K562 (cell line): Measurements from ENCODE around the gene ZNF385C. TPM values are rescaled to one million over a fixed set of nuclear protein-coding genes. Genes with fewer than 3 reads are reported as not detected.

Experiments
- ATAC-seq: fragments of 200-7000 bp; cut with Tn5 transposase; 3 replicates; pipeline ENCODE4 v1.9.1; 2020; ENCODE audit warnings: moderate library complexity
- BruUV-seq: library from RNA; stranded (reverse); fragments of 400-500 nt; replicated peaks from 2 replicates; lab custom pipeline; 2021; lab: Mats Ljungman, UMichigan
- CTCF ChIA-PET: fragments of 300-600 bp; formaldehyde crosslinking; extraction: SDS; loops from one replicate; lab custom pipeline; 2021; ENCODE audit warnings: low intra/inter-chr PET ratio; lab: Yijun Ruan, JAX
- POLR2A ChIA-PET: fragments of 300-600, 350-650 bp; sonication (Branson Sonifier 250); formaldehyde crosslinking; extraction: SDS; loops from one replicate; lab custom pipeline; 2021; ENCODE audit warnings: antibody characterized with exemption, inconsistent platforms; lab: Yijun Ruan, JAX
- DNase-seq, 4 experiments: peaks; one replicate each; pipeline versions ENCODE4 v3.0.0 to v3.0.0-alpha.2; 2011 to 2018; ENCODE audit warnings: low spot score in 3 of 4, mixed read lengths in 3 of 4; ENCODE audit errors: extremely low read depth in 1 of 4
- FAIRE-seq: peaks from 2 replicates; lab custom pipeline; 2011; peaks lifted over from hg19 to GRCh38; lab: Jason Lieb, UNC
- H2AFZ ChIP-seq: 2 replicates; pipeline ENCODE4 v1.6.0; 2011; ENCODE audit warnings: low read depth, low read length, control low read depth, inconsistent platforms
- H3K27ac ChIP-seq: fragments of 200-600 bp; 3 replicates; pipeline ENCODE4 v1.8.0; 2011; ENCODE audit warnings: low read depth, mild to moderate bottlenecking, control low read depth, inconsistent platforms, low read length, moderate library complexity, mixed read lengths; ENCODE audit errors: extremely low read depth
- H3K27me3 ChIP-seq, 2 experiments: fragments of 300-600 bp in 1 of 2; 2 replicates in 1 of 2; 3 replicates in 1 of 2; pipeline versions ENCODE4 v1.6.0 to v1.8.0; 2011; ENCODE audit warnings: inconsistent platforms in 2 of 2, low read length in 2 of 2, mild to moderate bottlenecking in 1 of 2, mixed read lengths in 1 of 2, moderate library complexity in 1 of 2; ENCODE audit not compliant: control insufficient read depth in 2 of 2, insufficient read depth in 2 of 2
- H3K36me3 ChIP-seq: fragments of 300-600 bp; 3 replicates; pipeline ENCODE4 v1.8.0; 2011; ENCODE audit warnings: mild to moderate bottlenecking, low read length, inconsistent platforms; ENCODE audit not compliant: control insufficient read depth, insufficient read depth
- H3K4me1 ChIP-seq, 2 experiments: fragments of 200-600 bp in 1 of 2; replicated peaks in 1 of 2; 2 replicates in 1 of 2; 3 replicates in 1 of 2; pipeline versions ENCODE4 v1.5.1 to v1.8.0; 2011; ENCODE audit warnings: inconsistent platforms in 2 of 2, low read length in 2 of 2, mild to moderate bottlenecking in 1 of 2, mixed read lengths in 1 of 2, moderate library complexity in 1 of 2; ENCODE audit not compliant: control insufficient read depth in 2 of 2, insufficient read depth in 2 of 2
- H3K4me2 ChIP-seq: 2 replicates; pipeline ENCODE4 v1.6.1; 2011; ENCODE audit warnings: low read length, control low read depth, inconsistent platforms, mixed read lengths; ENCODE audit not compliant: insufficient read depth
- H3K4me3 ChIP-seq: fragments of 200-600 bp; sonication (generic), shearing (Covaris generic); 2 replicates; pipeline ENCODE4 v1.5.1; 2016; ENCODE audit warnings: control low read depth, inconsistent platforms
- H3K79me2 ChIP-seq: fragments of 200-600 bp; 3 replicates; pipeline ENCODE4 v1.8.0; 2011; ENCODE audit warnings: low read length, inconsistent platforms; ENCODE audit not compliant: control insufficient read depth, insufficient read depth
- H3K9ac ChIP-seq, 2 experiments: 2 replicates each; pipeline versions ENCODE4 v1.6.0 to v1.6.1; 2011; ENCODE audit warnings: low read depth in 2 of 2, low read length in 2 of 2, control low read depth in 1 of 2, inconsistent platforms in 1 of 2, mild to moderate bottlenecking in 1 of 2, mixed read lengths in 1 of 2; ENCODE audit not compliant: insufficient read depth in 1 of 2
- H3K9me1 ChIP-seq: one replicate; pipeline ENCODE4 v1.6.0; 2011; ENCODE audit warnings: inconsistent platforms, mild to moderate bottlenecking, low read length, moderate library complexity; ENCODE audit not compliant: control insufficient read depth, insufficient read depth
- H3K9me3 ChIP-seq: replicated peaks from 2 replicates; pipeline ENCODE4 v1.5.1; 2011; ENCODE audit warnings: low read depth, low read length, inconsistent platforms; ENCODE audit not compliant: control insufficient read depth, insufficient read depth
- H4K20me1 ChIP-seq: replicated peaks from 2 replicates; pipeline ENCODE4 v1.6.1; 2011; ENCODE audit warnings: low read length, inconsistent platforms, mixed read lengths; ENCODE audit not compliant: control insufficient read depth, insufficient read depth
- CHD2 ChIP-seq: IDR thresholded peaks from 2 replicates; pipeline ENCODE4 v1.6.1; 2011; ENCODE audit warnings: low read depth, low read length
- DEAF1 ChIP-seq: fragments of 450-650 bp; formaldehyde crosslinking; IDR thresholded peaks from 2 replicates; pipeline ENCODE4 v1.4.0; 2020; ENCODE audit warnings: mild to moderate bottlenecking, moderate library complexity
- EWSR1 ChIP-seq: fragments of 450-650 bp; IDR thresholded peaks from 2 replicates; pipeline ENCODE4 v1.6.1; 2018; ENCODE audit warnings: borderline replicate concordance, mild to moderate bottlenecking, low read depth, moderate library complexity; ENCODE audit not compliant: partially characterized antibody
- FIP1L1 ChIP-seq: fragments of 200-400 bp; formaldehyde crosslinking; IDR thresholded peaks from 2 replicates; pipeline ENCODE4 v1.6.1; 2018; ENCODE audit warnings: mild to moderate bottlenecking, low read depth, low read length; ENCODE audit not compliant: poor library complexity, severe bottlenecking
- GABPA ChIP-seq: fragments of 200-800 bp; sonication (Bioruptor generic); conservative IDR thresholded peaks from 2 replicates; pipeline ENCODE4 v1.6.1; 2016; ENCODE audit warnings: low read depth, missing genetic modification characterization, missing compliant biosample characterization
- HDGF ChIP-seq: fragments of 450-650 bp; IDR thresholded peaks from 2 replicates; pipeline ENCODE4 v1.6.1; 2016
- JUNB ChIP-seq: fragments of 450-650 bp; formaldehyde crosslinking; conservative IDR thresholded peaks from 2 replicates; pipeline ENCODE4 v1.4.0; 2020; ENCODE audit warnings: mild to moderate bottlenecking
- NFIC ChIP-seq: fragments of 450-650 bp; IDR thresholded peaks from 2 replicates; pipeline ENCODE4 v1.6.1; 2017; ENCODE audit warnings: mild to moderate bottlenecking, inconsistent platforms
- PRDM10 ChIP-seq: fragments of 450-650 bp; IDR thresholded peaks from 2 replicates; pipeline ENCODE4 v1.6.1; 2018; ENCODE audit not compliant: partially characterized antibody
- USF1 ChIP-seq: sonication (generic); formaldehyde crosslinking; IDR thresholded peaks from 2 replicates; pipeline ENCODE4 v1.9.0; 2022; ENCODE audit warnings: mild to moderate bottlenecking, missing genetic modification reagents
- WGBS: fragments of 100-300 bp; shearing (Covaris generic); methylation state at CpG from one replicate; pipeline ENCODE4 v1.1.6; 2016; ENCODE audit warnings: low coverage, mixed read lengths; ENCODE audit not compliant: insufficient coverage; ENCODE audit errors: missing lambda C conversion rate; 5-methylcytosine and 5-hydroxymethylcytosine counted together
- in situ Hi-C: fragments of 300-500 bp; cut with MboI; formaldehyde crosslinking; loops from 4 replicates; pipeline ENCODE4 v1.15.0; 2018; ENCODE audit warnings: inconsistent platforms, mixed read lengths
- intact Hi-C: fragments of 100-400 bp; cut with micrococcal nuclease; formaldehyde crosslinking; loops from 2 replicates; pipeline ENCODE4 v1.14.2; 2022
- polyA plus RNA-seq, 8 experiments: library from polyadenylated mRNA; depleted of rRNA in 4 of 8; stranded (reverse) in 5 of 8; unstranded in 3 of 8; fragments of >200 nt; fragmentation: Nextera tagmentation in 2 of 8; fragmentation: Illumina TruSeq in 1 of 8; extraction: Ambion mirVana in 2 of 8; extraction: Trizol in 1 of 8; gene quantifications; 2 replicates each; pipeline versions ENCODE4 v1.2.1 to v1.2.3, GENCODE V29; 2011 to 2014; ENCODE audit warnings: inconsistent platforms in 1 of 8, missing spikeins in 1 of 8
- total RNA-seq, 7 experiments: library from RNA; depleted of rRNA in 6 of 7; stranded (reverse); fragments of >200 nt in 6 of 7; fragmentation: Illumina TruSeq in 2 of 7; extraction: Trizol in 2 of 7; gene quantifications; 2 replicates each; pipeline versions ENCODE4 v1.2.1 to v1.2.3, GENCODE V29; 2011 to 2021; ENCODE audit warnings: low replicate concordance in 1 of 7
- TF ChIP-seq, protein P1 (sequence below): fragments of 450-650 bp; formaldehyde crosslinking; IDR thresholded peaks from 2 replicates; pipeline ENCODE4 v1.4.0; 2022; ENCODE audit warnings: missing genetic modification characterization

The ZNF385C gene
- total and polyA plus RNA-seq, 9 of the 15 experiments (the other 6 are each of a cell fraction or from before 2014, with no cell fraction given) = 0.03 to 0.35 (median 0.18) TPM; not detected in 1

DNA sequence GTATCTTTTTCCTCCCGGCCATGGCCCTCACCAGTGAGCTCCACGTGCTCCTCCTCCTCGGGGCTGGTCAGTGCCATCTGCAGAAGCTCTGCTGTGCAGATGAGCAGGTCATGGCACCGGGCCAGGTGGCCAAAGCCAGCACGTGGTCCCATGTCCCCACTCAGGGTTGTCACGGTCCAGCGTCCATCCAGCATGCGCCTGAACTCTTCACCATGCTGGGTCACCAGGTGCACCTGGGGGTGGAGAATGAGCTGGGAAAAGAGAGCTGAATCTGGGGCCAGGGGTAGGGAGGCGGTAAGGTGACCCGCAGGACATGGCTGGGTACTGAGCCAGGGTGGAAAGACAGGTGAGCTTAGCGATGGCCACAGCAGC is 13.0 kb upstream of the ZNF385C start:
- ChIA-PET POLR2A (interaction anchor here (0.7 to 2.0 kb wide), 3 partner anchors 9 to 146 kb away, joined by 3 to 6 read pairs (median 3); partner anchors contain the start of gene KAT2A), CTCF (interaction anchor here (0.6 kb wide), 1 partner anchor 91 kb away, joined by 3 read pairs; the partner anchor contains the start of gene NKIRAS2)
- Histone ChIP-seq H3K27me3 (no peaks in the 10 kb centered on the region), H3K27ac (no peak overlapping the region), H3K79me2 (no peaks in the 10 kb centered on the region), H3K9me1 (no peaks in the 10 kb centered on the region), H3K4me2 (no peak overlapping the region), H3K4me3 (no peak overlapping the region), H3K36me3 (peaks cover 29% of the 10 kb centered on the region; the same call in 2 of the 3 replicates), H2AFZ (no peak overlapping the region), H4K20me1 (no peaks in the 10 kb centered on the region), H3K9ac (no peak overlapping the region; a peak in 1 of 4 replicates), H3K4me1 (peaks cover 12 to 54% of the 10 kb centered on the region in 2 experiments; a peak in 4 of 5 replicates), H3K9me3 (no peaks in the 10 kb centered on the region)
- DNase-seq (no peak), ATAC-seq (no peak), FAIRE-seq (no peak)
- in situ Hi-C loops (loop anchor here (5.0 to 25.0 kb wide), 3 partner anchors 84 to 374 kb away; partner anchors contain the start of gene HAP1), intact Hi-C loops (no loop called here)
- WGBS = 58% methylated on average over 11 of the region's 11 CpGs
- no TSS peak for BruUV-seq
- no peak for TF ChIP-seq CHD2
- TF ChIP-seq NFIC = peak; percentile 81
- peak; percentile 20; the same call in 1 of the 2 replicates for TF ChIP-seq USF1
- no peak for TF ChIP-seq JUNB (CRISPR knock-in tag)
- no peak for TF ChIP-seq FIP1L1
- TF ChIP-seq, protein P1, sequence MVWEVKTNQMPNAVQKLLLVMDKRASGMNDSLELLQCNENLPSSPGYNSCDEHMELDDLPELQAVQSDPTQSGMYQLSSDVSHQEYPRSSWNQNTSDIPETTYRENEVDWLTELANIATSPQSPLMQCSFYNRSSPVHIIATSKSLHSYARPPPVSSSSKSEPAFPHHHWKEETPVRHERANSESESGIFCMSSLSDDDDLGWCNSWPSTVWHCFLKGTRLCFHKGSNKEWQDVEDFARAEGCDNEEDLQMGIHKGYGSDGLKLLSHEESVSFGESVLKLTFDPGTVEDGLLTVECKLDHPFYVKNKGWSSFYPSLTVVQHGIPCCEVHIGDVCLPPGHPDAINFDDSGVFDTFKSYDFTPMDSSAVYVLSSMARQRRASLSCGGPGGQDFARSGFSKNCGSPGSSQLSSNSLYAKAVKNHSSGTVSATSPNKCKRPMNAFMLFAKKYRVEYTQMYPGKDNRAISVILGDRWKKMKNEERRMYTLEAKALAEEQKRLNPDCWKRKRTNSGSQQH = no peak
- TF ChIP-seq EWSR1 = no peak
- no peak for TF ChIP-seq HDGF
- no peak for TF ChIP-seq GABPA (tag)
- no peak for TF ChIP-seq PRDM10
- no peak for TF ChIP-seq DEAF1 (CRISPR knock-in tag)
